Thyroid gland (tissue), 4 donors: ENCODE results near the gene CDC42BPA.

ENCODE experiments used
- CTCF ChIP-seq, 6 experiments: fragments of 200-600 bp in 3 of 6; fragments of 450-650 bp in 3 of 6; sonication (generic) in 3 of 6; IDR thresholded peaks; one replicate each; pipeline ENCODE4 v1.5.1; 2016 to 2019; ENCODE audit warnings: antibody characterized with exemption in 6 of 6, mild to moderate bottlenecking in 2 of 6, inconsistent platforms in 1 of 6, moderate library complexity in 1 of 6
- POLR2A ChIP-seq, 2 donors: fragments of 450-650 bp; IDR thresholded peaks; one replicate each; pipeline ENCODE4 v1.6.1; 2017; ENCODE audit warnings: antibody characterized with exemption in 2 of 2, mild to moderate bottlenecking in 2 of 2, moderate library complexity in 1 of 2

GRCh38 chr1:227343206-227343605, 24.9 kb upstream of the CDC42BPA start:
- TF ChIP-seq POLR2A (IDR thresholded peaks at IDR 0.05), result no peak
- TF ChIP-seq CTCF (IDR thresholded peaks at IDR 0.05), result no peak
